OCI-LY3 (cell line): ENCODE results near the gene ADGRG7.

Experiments used
- H2AFZ ChIP-seq: fragments of 200-600, 300-600 bp; shearing (Covaris generic); 2 replicates; pipeline ENCODE4 v1.6.0; 2014; ENCODE audit warnings: antibody characterized with exemption, low read depth, low read length
- H3K27ac ChIP-seq: fragments of 200-600, 300-600 bp; sonication (generic); 2 replicates; pipeline ENCODE4 v1.5.1; 2014; ENCODE audit warnings: mild to moderate bottlenecking, low read length, moderate library complexity, mixed read lengths
- H3K27me3 ChIP-seq: fragments of 200-600, 300-600 bp; sonication (generic); 2 replicates; pipeline ENCODE4 v1.6.1; 2014; ENCODE audit warnings: low read depth, low read length, mixed read lengths
- H3K36me3 ChIP-seq: fragments of 200-600, 300-600 bp; sonication (generic); replicated peaks from 2 replicates; pipeline ENCODE3; 2014; ENCODE audit warnings: low read depth, low read length, mixed read lengths
- H3K4me1 ChIP-seq: fragments of 300-600, 200-600 bp; sonication (generic); 2 replicates; pipeline ENCODE4 v1.6.1; 2014; ENCODE audit warnings: low read length, mixed read lengths
- H3K4me2 ChIP-seq: fragments of 200-600, 300-600 bp; sonication (generic); 2 replicates; pipeline ENCODE4 v1.6.1; 2014; ENCODE audit warnings: low read length, mixed read lengths
- H3K4me3 ChIP-seq: fragments of 300-600, 200-600 bp; sonication (generic); 2 replicates; pipeline ENCODE4 v1.5.1; 2014; ENCODE audit warnings: antibody characterized with exemption, mild to moderate bottlenecking, low read length, moderate library complexity
- H3K79me2 ChIP-seq: fragments of 300-600, 200-600 bp; shearing (Covaris generic); 2 replicates; pipeline ENCODE4 v1.6.1; 2014; ENCODE audit warnings: mild to moderate bottlenecking, low read length, mixed read lengths
- H3K9ac ChIP-seq: fragments of 300-600, 200-600 bp; shearing (Covaris generic); 2 replicates; pipeline ENCODE4 v1.6.0; 2014; ENCODE audit warnings: mild to moderate bottlenecking, low read length, moderate library complexity
- H3K9me3 ChIP-seq: fragments of 200-600, 300-600 bp; shearing (Covaris generic); 2 replicates; pipeline ENCODE4 v1.6.1; 2014; ENCODE audit warnings: low read length, mixed read lengths; ENCODE audit not compliant: insufficient read depth
- H4K20me1 ChIP-seq: fragments of 200-600, 300-600 bp; sonication (generic); 2 replicates; pipeline ENCODE4 v1.6.1; 2016; ENCODE audit warnings: low read length, mixed read lengths; ENCODE audit not compliant: insufficient read depth
- CTCF ChIP-seq: fragments of 200-600, 300-600 bp; sonication (generic); IDR thresholded peaks from 2 replicates; pipeline ENCODE4 v1.5.1; 2014; ENCODE audit warnings: antibody characterized with exemption, low read length, low read depth
- EZH2phosphoT487 ChIP-seq: fragments of 200-600 bp; shearing (Covaris generic); IDR thresholded peaks from 2 replicates; pipeline ENCODE4 v1.6.1; 2018; ENCODE audit warnings: antibody characterized with exemption, mixed run types, low read depth

The ADGRG7 gene

GRCh38 chr3:100681496-100681895 lies 72.1 kb downstream of the ADGRG7 start:
- Histone ChIP-seq H3K27me3 (no peaks in the 10 kb centered on the region), H3K9me3 (no peaks in the 10 kb centered on the region), H3K4me2 (no peak overlapping the region), H3K4me3 (no peak overlapping the region), H3K36me3 (no peaks in the 10 kb centered on the region), H3K27ac (no peak overlapping the region), H2AFZ (no peak overlapping the region), H3K9ac (no peak overlapping the region), H4K20me1 (no peaks in the 10 kb centered on the region), H3K79me2 (no peaks in the 10 kb centered on the region), H3K4me1 (peaks cover 6% of the 10 kb centered on the region; the same call in 1 of the 2 replicates)
- TF ChIP-seq EZH2phosphoT487 (no peak), CTCF (no peak)

GRCh38 chr3:100682056-100682853 lies 72.9 kb downstream of the ADGRG7 start:
- no peak overlapping the region for H3K27ac ChIP-seq
- no peaks in the 10 kb centered on the region for H3K27me3 ChIP-seq
- no peak overlapping the region for H3K4me3 ChIP-seq
- no peaks in the 10 kb centered on the region for H3K9me3 ChIP-seq
- H3K79me2 ChIP-seq = no peaks in the 10 kb centered on the region
- H3K9ac ChIP-seq = no peak overlapping the region
- H3K4me2 ChIP-seq = no peak overlapping the region
- H2AFZ ChIP-seq = no peak overlapping the region
- peaks cover 6% of the 10 kb centered on the region; the same call in 1 of the 2 replicates for H3K4me1 ChIP-seq
- no peaks in the 10 kb centered on the region for H3K36me3 ChIP-seq
- TF ChIP-seq CTCF = no peak
- TF ChIP-seq EZH2phosphoT487 = no peak
- H4K20me1 ChIP-seq = no peaks in the 10 kb centered on the region

GRCh38 chr3:100682854-100683760 lies 73.7 kb downstream of the ADGRG7 start:
- Histone ChIP-seq H4K20me1 (no peaks in the 10 kb centered on the region), H2AFZ (no peak overlapping the region), H3K79me2 (no peaks in the 10 kb centered on the region), H3K4me2 (no peak overlapping the region), H3K4me1 (peaks cover 6% of the 10 kb centered on the region; the same call in 1 of the 2 replicates), H3K9me3 (no peaks in the 10 kb centered on the region), H3K4me3 (no peak overlapping the region), H3K36me3 (no peaks in the 10 kb centered on the region), H3K27ac (no peak overlapping the region), H3K9ac (no peak overlapping the region), H3K27me3 (no peaks in the 10 kb centered on the region)
- TF ChIP-seq CTCF (no peak), EZH2phosphoT487 (no peak)

- Histone ChIP-seq H3K9me3 (no peaks in the 10 kb centered on the region), H3K9ac (no peak overlapping the region), H3K4me3 (no peak overlapping the region), H3K4me1 (no peaks in the 10 kb centered on the region), H3K4me2 (no peak overlapping the region), H3K27me3 (no peaks in the 10 kb centered on the region), H2AFZ (no peak overlapping the region), H4K20me1 (no peaks in the 10 kb centered on the region), H3K27ac (no peak overlapping the region), H3K36me3 (no peaks in the 10 kb centered on the region), H3K79me2 (no peaks in the 10 kb centered on the region)
- TF ChIP-seq CTCF (no peak), EZH2phosphoT487 (no peak)
Observed at GRCh38 chr3:100693225-100693624, 83.8 kb downstream of the ADGRG7 start.
